NB4 (cell line): ENCODE measurements around the gene GSKIP.
A peak's percentile ranks its signal among the peaks of the same experiment; 100 is the strongest.

Experiments used
- DNase-seq: peaks from one replicate; pipeline ENCODE4 v3.0.0; 2010; ENCODE audit warnings: low read depth
- H3K4me3 ChIP-seq: one replicate; pipeline ENCODE4 v1.5.1; 2011; ENCODE audit warnings: mild to moderate bottlenecking, low read depth, low read length, moderate library complexity
- CTCF ChIP-seq: IDR thresholded peaks from one replicate; pipeline ENCODE4 v1.5.1; 2012; ENCODE audit warnings: low read depth, low read length
- MAX ChIP-seq: IDR thresholded peaks from 2 replicates; pipeline ENCODE4 v1.6.1; 2011; ENCODE audit warnings: low read depth, low read length
- MYC ChIP-seq: IDR thresholded peaks from 2 replicates; pipeline ENCODE4 v1.6.1; 2011; ENCODE audit warnings: low read depth, low read length
- POLR2A ChIP-seq: IDR thresholded peaks from 2 replicates; pipeline ENCODE4 v1.6.1; 2011; ENCODE audit warnings: mild to moderate bottlenecking; ENCODE audit not compliant: insufficient read length; ENCODE audit errors: extremely low read depth

The GSKIP gene

GRCh38 chr14:96424109-96424989, 61.0 kb downstream of the GSKIP start:
- TF ChIP-seq POLR2A (no peak), CTCF (peak; percentile 44)
- peak; percentile 66 for DNase-seq
- H3K4me3 ChIP-seq, result no peak overlapping the region

- no peak for DNase-seq
- no peak overlapping the region for H3K4me3 ChIP-seq
- no peak for TF ChIP-seq POLR2A
- no peak for TF ChIP-seq MAX
- no peak for TF ChIP-seq MYC
- no peak for TF ChIP-seq CTCF
These were observed 70.7 kb downstream of the GSKIP start for GRCh38 chr14:96434040-96434439.
